GM10266 (cell line): Measurements from ENCODE around the gene EP400.
"Not testable (repeated sequence)": the region's sequence is repeated elsewhere in the genome, so short reads cannot be mapped to it uniquely, and the experiment has no call there.

Source experiments
- DNase-seq: peaks from one replicate; pipeline ENCODE4 v3.0.0; 2012; ENCODE audit errors: extremely low spot score
- CTCF ChIP-seq: IDR thresholded peaks from 2 replicates; pipeline ENCODE4 v1.5.1; 2012; ENCODE audit warnings: mild to moderate bottlenecking, low read depth; ENCODE audit not compliant: control insufficient read depth, insufficient read depth; ENCODE audit errors: missing control alignments

EP400 gene

GRCh38 chr12:132099739-132100138, 150.0 kb downstream of the EP400 start:
- no peak for DNase-seq
- TF ChIP-seq CTCF, result no peak

GRCh38 chr12:132100306-132101065, 150.7 kb downstream of the EP400 start:
- no peak for DNase-seq

GRCh38 chr12:132102297-132102696, 152.6 kb downstream of the EP400 start:
- no peak for TF ChIP-seq CTCF
- DNase-seq, result no peak

More at GRCh38 chr12:132100306-132101065, 150.7 kb downstream of the EP400 start:
- TF ChIP-seq CTCF, result no peak

GRCh38 chr12:132103072-132103471, 153.3 kb downstream of the EP400 start:
- not testable (repeated sequence) for DNase-seq

- DNase-seq, result no peak
- no peak for TF ChIP-seq CTCF
Measured at GRCh38 chr12:132103542-132104308, 154.0 kb downstream of the EP400 start.

- no peak for DNase-seq
- TF ChIP-seq CTCF, result no peak
Measured at GRCh38 chr12:132105467-132105866, 155.7 kb downstream of the EP400 start.

- no peak for TF ChIP-seq CTCF
- no peak for DNase-seq
Measured at GRCh38 chr12:132106921-132107320, 157.2 kb downstream of the EP400 start.
